HPDE6-E6E7 (cell line): ENCODE results near the gene NDUFB5.

Source experiments
- DNase-seq: peaks from one replicate; pipeline ENCODE4 v3.0.0; 2011; ENCODE audit warnings: missing footprints; ENCODE audit errors: extremely low spot score

Gene NDUFB5

DNA sequence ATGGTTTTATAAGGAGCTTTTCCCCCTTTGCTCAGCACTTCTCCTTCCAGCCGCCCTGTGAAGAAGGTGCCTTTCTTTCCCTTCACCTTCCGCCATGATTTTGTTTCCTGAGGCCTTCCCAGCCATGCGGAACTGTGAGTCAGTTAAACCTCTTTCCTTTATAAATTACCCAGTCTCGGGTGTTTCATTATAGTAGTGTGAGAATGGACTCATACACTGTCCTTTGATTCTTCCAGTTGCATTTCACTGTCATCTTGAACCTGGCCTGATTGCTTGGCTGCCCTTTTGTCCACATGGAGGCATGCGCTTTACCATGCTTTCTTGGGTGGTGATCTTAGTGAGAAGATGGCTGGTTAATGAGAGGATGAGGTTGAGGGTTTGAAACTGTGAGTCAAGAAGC, 71.5 kb downstream of the NDUFB5 start:
- no peak for DNase-seq
